ENCODE measurements around the gene TNFRSF8.

TNFRSF8 gene

DNA sequence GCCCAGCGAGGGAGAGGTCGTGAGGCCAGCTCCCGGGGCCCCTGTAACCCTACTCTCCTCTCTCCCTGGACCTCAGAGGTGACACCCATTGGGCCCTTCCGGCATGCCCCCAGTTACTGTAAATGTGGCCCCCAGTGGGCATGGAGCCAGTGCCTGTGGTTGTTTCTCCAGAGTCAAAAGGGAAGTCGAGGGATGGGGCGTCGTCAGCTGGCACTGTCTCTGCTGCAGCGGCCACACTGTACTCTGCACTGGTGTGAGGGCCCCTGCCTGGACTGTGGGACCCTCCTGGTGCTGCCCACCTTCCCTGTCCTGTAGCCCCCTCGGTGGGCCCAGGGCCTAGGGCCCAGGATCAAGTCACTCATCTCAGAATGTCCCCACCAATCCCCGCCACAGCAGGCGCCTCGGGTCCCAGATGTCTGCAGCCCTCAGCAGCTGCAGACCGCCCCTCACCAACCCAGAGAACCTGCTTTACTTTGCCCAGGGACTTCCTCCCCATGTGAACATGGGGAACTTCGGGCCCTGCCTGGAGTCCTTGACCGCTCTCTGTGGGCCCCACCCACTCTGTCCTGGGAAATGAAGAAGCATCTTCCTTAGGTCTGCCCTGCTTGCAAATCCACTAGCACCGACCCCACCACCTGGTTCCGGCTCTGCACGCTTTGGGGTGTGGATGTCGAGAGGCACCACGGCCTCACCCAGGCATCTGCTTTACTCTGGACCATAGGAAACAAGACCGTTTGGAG, 80.0 kb downstream of the TNFRSF8 start:
- DNase-seq (ENCODE audit: low spot score): no peak

- peak; percentile 33 for DNase-seq (ENCODE audit: low spot score)
These were observed 80.6 kb downstream of the TNFRSF8 start for GRCh38 chr1:12143631-12144155.

GRCh38 chr1:12144236-12144635, 81.1 kb downstream of the TNFRSF8 start:
- DNase-seq (ENCODE audit: low spot score): no peak

GRCh38 chr1:12144969-12145368, 81.9 kb downstream of the TNFRSF8 start:
- no peak for DNase-seq (ENCODE audit: low spot score)

GRCh38 chr1:12145616-12146342, 82.7 kb downstream of the TNFRSF8 start:
- DNase-seq (ENCODE audit: low spot score): no peak

DNA sequence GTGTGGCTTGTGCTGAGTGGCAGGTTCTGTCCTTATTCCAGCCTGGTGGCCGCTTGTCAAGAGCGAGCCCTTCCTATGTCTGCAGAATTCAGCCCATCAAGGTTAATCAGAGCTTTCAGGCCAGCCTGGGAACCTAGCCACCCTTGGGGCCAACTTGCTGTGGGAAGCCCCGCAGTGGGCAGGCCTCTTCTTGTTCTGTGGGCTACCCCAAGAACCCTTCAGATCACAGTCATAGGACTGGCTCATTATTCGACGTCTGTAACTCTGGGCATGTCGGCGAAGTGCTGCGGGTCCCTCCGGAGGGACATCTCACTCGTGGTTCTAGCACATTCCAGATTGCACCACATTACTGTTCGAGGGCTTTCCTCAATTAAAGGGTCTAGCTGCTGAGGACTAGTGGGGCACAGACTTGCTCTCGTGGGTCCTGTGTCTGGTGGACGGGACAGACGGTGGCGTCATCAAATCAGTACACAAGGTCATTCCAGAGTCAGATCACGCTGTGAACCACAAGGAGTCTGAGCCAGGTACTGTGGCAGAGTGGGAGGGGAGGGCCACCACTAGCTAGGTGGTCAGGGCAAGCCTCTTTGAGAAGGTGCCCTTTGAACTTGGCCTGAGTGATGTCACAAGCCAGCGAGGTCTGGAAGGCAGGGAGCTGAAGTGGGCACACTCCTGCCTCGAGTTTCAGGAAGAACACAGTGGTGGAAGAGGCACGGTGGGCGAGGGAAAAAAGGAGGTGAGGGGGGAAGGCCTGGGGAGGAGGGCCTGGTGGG, 83.4 kb downstream of the TNFRSF8 start:
- DNase-seq (ENCODE audit: low spot score): no peak

- no peak for DNase-seq (ENCODE audit: low spot score)
These were observed 84.1 kb downstream of the TNFRSF8 start for GRCh38 chr1:12147201-12147701.

DNA sequence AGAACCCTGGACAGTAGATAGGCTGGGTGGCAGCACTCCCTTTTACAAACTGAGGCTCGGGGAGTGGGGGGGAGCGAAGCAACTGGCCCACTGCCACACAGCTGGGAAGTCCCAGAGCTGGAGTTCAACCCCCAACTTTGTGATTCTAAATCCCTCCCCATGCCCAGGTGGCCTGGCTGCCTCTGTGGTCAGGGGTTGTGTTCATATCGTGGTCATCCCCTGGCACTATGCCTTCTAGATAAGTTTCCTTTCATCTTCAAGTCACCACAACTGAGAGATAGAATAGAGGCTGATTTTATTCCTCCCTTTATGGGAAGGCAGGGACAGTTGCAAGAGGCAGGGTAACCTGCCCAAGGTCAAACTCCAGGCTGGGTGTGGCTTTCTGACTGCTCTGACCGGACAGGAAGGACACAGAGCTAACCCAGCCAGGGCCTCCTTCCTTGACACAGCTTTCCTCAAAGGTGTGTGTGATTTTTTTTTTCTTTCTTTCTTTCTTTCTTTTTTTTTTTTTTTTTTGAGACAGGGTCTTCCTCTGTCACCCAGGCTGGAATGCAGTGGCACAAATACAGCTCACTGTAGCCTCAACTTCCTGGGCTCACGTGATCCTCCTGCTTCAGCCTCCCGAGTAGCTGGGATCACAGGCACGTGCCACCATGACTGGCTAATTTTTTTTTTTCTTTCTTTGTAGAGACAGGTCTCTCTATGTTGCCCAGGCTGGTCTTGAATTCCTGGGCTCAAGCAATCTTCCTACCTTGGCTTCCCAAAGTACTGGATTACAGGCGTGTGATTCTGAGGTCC, 85.3 kb downstream of the TNFRSF8 start:
- no peak for DNase-seq (ENCODE audit: low spot score)

- no peak for DNase-seq (ENCODE audit: low spot score)
These were observed 86.1 kb downstream of the TNFRSF8 start for GRCh38 chr1:12148958-12149790.

DNA sequence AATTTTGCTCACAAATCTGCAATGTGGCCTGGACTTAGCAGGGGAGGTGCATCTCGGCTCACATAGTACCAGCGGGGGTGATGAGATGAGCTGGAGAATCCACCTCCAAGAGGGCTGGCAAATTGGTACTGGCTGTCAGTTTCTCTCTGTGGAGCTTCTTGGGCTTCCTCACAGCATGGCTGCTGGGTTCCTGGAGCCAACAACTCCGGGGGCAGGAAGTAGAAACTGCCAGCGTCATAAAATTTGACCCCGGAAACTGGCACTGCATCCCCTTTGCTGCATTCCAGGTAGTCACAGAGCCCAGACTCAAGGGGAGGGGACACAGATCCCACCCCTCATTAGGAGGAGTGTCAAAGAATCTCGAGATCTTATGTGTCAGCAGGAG, 86.7 kb downstream of the TNFRSF8 start:
- DNase-seq (ENCODE audit: low spot score): no peak

- no peak for DNase-seq (ENCODE audit: low spot score)
These were observed 87.5 kb downstream of the TNFRSF8 start for GRCh38 chr1:12150456-12151200.

DNA sequence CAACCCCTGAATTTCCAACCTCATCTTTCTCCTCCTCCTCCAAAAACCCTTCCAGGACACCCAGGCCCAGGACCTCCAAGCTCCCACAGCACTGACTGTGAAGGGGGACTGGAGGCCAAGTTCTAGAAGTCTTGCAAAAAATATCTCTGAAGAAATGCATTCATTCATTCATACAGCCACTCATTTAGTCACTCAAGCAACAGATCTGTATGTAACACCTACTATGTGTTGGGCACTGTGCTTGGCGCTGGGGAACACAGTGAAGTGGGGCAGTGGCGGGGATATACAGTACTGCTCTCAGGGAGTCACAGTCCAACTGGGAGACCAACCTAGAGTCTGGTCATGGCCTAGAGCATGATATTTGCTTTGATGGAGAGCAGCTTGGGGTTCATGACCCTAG, 88.4 kb downstream of the TNFRSF8 start:
- DNase-seq (ENCODE audit: low spot score): no peak

- no peak for DNase-seq (ENCODE audit: low spot score)
These were observed 89.2 kb downstream of the TNFRSF8 start for GRCh38 chr1:12152113-12152891.

DNA sequence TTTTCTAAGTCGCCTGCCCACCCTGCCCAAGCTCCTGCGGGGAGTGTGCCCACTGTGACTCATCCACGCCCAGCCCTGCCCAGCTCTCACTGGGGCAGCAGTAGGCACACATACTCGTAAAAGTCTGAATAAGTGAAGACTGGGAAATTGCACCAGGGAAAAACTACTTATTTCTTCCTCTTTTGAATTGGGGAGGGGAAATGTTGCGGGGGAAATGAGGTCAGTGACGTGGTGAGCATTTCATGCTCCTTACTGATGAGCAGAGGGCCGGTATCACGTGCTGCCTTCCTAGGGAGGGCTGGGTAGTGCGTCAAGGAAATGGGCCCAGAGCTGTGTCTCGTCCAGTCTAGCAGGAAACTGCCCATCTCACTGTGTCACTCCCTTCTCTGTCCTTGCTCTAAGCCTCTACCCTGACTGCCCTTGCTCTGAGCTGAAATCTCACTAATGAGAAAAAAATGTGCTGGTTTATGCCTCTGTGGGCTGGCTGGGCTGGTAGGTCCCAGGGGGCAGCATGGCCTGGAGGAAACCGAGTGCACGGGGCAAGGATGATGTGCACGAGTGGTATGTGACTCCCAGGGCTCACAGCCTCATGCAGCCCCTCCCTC, 90.2 kb downstream of the TNFRSF8 start:
- DNase-seq (ENCODE audit: low spot score): peak; percentile 25

DNA sequence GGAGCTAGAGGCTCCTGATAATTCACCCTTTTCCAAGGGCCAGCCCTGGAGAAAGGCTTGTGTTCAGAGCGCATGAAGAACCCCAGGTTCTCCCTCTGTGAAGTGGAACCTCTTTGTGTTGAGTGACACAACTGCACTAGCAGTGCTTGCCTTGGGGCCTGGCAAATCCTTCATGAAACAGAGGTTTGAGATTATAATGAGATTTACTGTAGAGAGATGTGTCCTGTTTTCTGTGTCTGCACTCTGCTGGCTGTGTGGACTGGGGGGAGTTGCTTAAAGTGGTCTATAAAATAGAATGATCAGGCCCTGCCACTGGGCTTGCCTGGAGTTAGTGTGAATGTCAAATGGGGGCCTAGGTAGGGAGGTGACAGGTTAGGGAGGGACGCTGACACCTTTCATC, 92.2 kb downstream of the TNFRSF8 start:
- no peak for DNase-seq (ENCODE audit: low spot score)

- no peak for DNase-seq (ENCODE audit: low spot score)
These were observed 94.5 kb downstream of the TNFRSF8 start for GRCh38 chr1:12157366-12158231.

GRCh38 chr1:12158357-12159092, 95.4 kb downstream of the TNFRSF8 start:
- DNase-seq (ENCODE audit: low spot score): no peak

All from kidney tubule cell (primary cell).